Nephron progenitor cell (in vitro differentiated cells): ENCODE measurements around the gene PKDCC.

ENCODE experiments used
- DNase-seq: peaks from one replicate; pipeline ENCODE4 v3.0.0; 2021
- H3K27ac Mint-ChIP-seq: 2 replicates; pipeline ENCODE4 v1.8.0; 2021; ENCODE audit warnings: mild to moderate bottlenecking, moderate library complexity, mixed read lengths
- H3K27me3 Mint-ChIP-seq: 2 replicates; pipeline ENCODE4 v1.8.0; 2021; ENCODE audit warnings: mild to moderate bottlenecking, low read depth, mixed read lengths; ENCODE audit not compliant: poor library complexity
- H3K36me3 Mint-ChIP-seq: 2 replicates; pipeline ENCODE4 v1.8.0; 2021; ENCODE audit warnings: low read depth, mixed read lengths
- H3K4me1 Mint-ChIP-seq: 2 replicates; pipeline ENCODE4 v1.8.0; 2021; ENCODE audit warnings: mixed read lengths
- H3K4me3 Mint-ChIP-seq: 2 replicates; pipeline ENCODE4 v1.8.0; 2021; ENCODE audit warnings: mild to moderate bottlenecking, moderate library complexity, mixed read lengths
- H3K9me3 Mint-ChIP-seq: 2 replicates; pipeline ENCODE4 v1.8.0; 2021; ENCODE audit warnings: mild to moderate bottlenecking, moderate library complexity, mixed read lengths
- TF ChIP-seq, protein P1 (sequence below): fragments of 200-600 bp; sonication (generic); IDR thresholded peaks from 2 replicates; pipeline ENCODE4 v1.5.0; 2021; ENCODE audit warnings: antibody characterized with exemption

PKDCC gene

GRCh38 chr2:42092084-42092996 lies 44.5 kb downstream of the PKDCC start:
- Mint-ChIP-seq H3K4me3 (no peak overlapping the region), H3K36me3 (no peaks in the 10 kb centered on the region), H3K9me3 (no peaks in the 10 kb centered on the region), H3K27me3 (peaks cover 47% of the 10 kb centered on the region), H3K27ac (no peak overlapping the region), H3K4me1 (peaks cover 11% of the 10 kb centered on the region)
- TF ChIP-seq, protein P1, sequence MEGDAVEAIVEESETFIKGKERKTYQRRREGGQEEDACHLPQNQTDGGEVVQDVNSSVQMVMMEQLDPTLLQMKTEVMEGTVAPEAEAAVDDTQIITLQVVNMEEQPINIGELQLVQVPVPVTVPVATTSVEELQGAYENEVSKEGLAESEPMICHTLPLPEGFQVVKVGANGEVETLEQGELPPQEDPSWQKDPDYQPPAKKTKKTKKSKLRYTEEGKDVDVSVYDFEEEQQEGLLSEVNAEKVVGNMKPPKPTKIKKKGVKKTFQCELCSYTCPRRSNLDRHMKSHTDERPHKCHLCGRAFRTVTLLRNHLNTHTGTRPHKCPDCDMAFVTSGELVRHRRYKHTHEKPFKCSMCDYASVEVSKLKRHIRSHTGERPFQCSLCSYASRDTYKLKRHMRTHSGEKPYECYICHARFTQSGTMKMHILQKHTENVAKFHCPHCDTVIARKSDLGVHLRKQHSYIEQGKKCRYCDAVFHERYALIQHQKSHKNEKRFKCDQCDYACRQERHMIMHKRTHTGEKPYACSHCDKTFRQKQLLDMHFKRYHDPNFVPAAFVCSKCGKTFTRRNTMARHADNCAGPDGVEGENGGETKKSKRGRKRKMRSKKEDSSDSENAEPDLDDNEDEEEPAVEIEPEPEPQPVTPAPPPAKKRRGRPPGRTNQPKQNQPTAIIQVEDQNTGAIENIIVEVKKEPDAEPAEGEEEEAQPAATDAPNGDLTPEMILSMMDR = no peak
- DNase-seq = no peak

GRCh38 chr2:42094114-42094513 lies 46.3 kb downstream of the PKDCC start:
- peaks cover 34% of the 10 kb centered on the region for H3K27me3 Mint-ChIP-seq
- H3K4me1 Mint-ChIP-seq = peaks cover 29% of the 10 kb centered on the region
- no peak overlapping the region for H3K27ac Mint-ChIP-seq
- no peak for DNase-seq
- no peak overlapping the region for H3K4me3 Mint-ChIP-seq
- H3K36me3 Mint-ChIP-seq = no peaks in the 10 kb centered on the region
- TF ChIP-seq, protein P1 = no peak
- peaks cover 1% of the 10 kb centered on the region for H3K9me3 Mint-ChIP-seq

- TF ChIP-seq, protein P1 = peak; percentile 82
- no peak overlapping the region for H3K27ac Mint-ChIP-seq
- no peaks in the 10 kb centered on the region for H3K36me3 Mint-ChIP-seq
- H3K4me1 Mint-ChIP-seq = peaks cover 45% of the 10 kb centered on the region
- peak; percentile 69 for DNase-seq
- H3K27me3 Mint-ChIP-seq = peaks cover 29% of the 10 kb centered on the region
- no peak overlapping the region for H3K4me3 Mint-ChIP-seq
- H3K9me3 Mint-ChIP-seq = peaks cover 12% of the 10 kb centered on the region
Observed at GRCh38 chr2:42095923-42096408, 48.1 kb downstream of the PKDCC start.

GRCh38 chr2:42096869-42097591 lies 49.2 kb downstream of the PKDCC start:
- no peak overlapping the region for H3K4me3 Mint-ChIP-seq
- H3K9me3 Mint-ChIP-seq = peaks cover 12% of the 10 kb centered on the region
- peaks cover 46% of the 10 kb centered on the region for H3K4me1 Mint-ChIP-seq
- peaks cover 21% of the 10 kb centered on the region for H3K27me3 Mint-ChIP-seq
- TF ChIP-seq, protein P1 = no peak
- no peaks in the 10 kb centered on the region for H3K36me3 Mint-ChIP-seq
- peak overlapping the region; percentile 35 for H3K27ac Mint-ChIP-seq
- DNase-seq = no peak

DNA sequence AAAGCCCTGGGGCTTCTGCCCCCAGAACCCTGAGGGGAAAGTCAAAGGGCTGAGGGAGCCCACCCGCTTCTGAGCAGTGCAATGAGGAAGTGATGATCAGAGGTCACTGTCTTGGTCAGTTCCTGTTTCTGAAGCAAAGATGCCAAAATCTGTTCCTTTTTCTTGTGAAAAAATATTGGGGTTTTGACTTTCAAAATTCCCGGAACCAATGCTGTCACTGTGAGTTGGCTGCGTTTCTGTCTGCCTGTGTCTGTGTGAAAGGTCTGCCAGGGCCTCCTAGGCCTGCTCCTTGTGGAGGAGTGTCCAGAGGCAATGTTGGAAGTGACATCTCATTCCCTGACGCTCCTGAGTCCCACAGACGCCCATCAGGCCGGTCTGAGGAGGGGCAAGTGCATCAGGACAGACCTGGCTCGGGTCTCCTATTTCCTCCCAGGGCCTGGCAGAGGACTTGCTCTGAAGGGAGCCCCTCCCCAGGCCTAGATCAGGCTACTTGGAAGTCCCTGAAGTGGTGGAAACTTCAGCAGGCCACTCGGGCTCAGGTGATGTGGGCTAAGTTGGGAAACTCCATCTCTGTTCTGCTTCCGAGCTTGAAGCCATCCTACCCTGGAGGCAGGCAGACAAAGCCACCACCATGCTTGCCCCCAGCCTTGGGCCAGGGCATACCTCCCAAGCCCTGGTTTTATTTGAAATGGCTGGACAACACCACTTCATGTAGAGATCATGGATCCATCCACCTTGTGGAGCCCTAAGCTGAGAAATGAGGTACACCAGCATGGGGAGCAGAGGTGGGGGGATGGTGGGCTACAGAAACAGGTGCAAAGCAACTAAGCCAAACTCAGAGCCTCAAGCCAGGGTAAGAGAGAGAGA lies 51.0 kb downstream of the PKDCC start:
- H3K36me3 Mint-ChIP-seq = no peaks in the 10 kb centered on the region
- peak overlapping the region; percentile 8 for H3K27ac Mint-ChIP-seq
- no peak for DNase-seq
- H3K4me3 Mint-ChIP-seq = no peak overlapping the region
- peaks cover 16% of the 10 kb centered on the region for H3K27me3 Mint-ChIP-seq
- H3K4me1 Mint-ChIP-seq = peaks cover 58% of the 10 kb centered on the region
- H3K9me3 Mint-ChIP-seq = peaks cover 12% of the 10 kb centered on the region
- TF ChIP-seq, protein P1 = no peak
